ENCODE data around the gene LRP11.

GRCh38 chr6:149885888-149886287 is 21.7 kb upstream of the LRP11 start:
- TF ChIP-seq, protein P1, sequence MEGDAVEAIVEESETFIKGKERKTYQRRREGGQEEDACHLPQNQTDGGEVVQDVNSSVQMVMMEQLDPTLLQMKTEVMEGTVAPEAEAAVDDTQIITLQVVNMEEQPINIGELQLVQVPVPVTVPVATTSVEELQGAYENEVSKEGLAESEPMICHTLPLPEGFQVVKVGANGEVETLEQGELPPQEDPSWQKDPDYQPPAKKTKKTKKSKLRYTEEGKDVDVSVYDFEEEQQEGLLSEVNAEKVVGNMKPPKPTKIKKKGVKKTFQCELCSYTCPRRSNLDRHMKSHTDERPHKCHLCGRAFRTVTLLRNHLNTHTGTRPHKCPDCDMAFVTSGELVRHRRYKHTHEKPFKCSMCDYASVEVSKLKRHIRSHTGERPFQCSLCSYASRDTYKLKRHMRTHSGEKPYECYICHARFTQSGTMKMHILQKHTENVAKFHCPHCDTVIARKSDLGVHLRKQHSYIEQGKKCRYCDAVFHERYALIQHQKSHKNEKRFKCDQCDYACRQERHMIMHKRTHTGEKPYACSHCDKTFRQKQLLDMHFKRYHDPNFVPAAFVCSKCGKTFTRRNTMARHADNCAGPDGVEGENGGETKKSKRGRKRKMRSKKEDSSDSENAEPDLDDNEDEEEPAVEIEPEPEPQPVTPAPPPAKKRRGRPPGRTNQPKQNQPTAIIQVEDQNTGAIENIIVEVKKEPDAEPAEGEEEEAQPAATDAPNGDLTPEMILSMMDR (IDR thresholded peaks at IDR 0.05), result no peak
- TF ChIP-seq POLR2A (IDR thresholded peaks at IDR 0.05), result no peak
